Suppressor macrophage (primary cell): ENCODE results near the gene CSE1L.
"Not testable (repeated sequence)": the region's sequence is repeated elsewhere in the genome, so short reads cannot be mapped to it uniquely, and the experiment has no call there.

Source experiments
- DNase-seq, 4 experiments: peaks; one replicate each; pipeline ENCODE4 v3.0.0-alpha.2; 2020 to 2022

Gene CSE1L

DNA sequence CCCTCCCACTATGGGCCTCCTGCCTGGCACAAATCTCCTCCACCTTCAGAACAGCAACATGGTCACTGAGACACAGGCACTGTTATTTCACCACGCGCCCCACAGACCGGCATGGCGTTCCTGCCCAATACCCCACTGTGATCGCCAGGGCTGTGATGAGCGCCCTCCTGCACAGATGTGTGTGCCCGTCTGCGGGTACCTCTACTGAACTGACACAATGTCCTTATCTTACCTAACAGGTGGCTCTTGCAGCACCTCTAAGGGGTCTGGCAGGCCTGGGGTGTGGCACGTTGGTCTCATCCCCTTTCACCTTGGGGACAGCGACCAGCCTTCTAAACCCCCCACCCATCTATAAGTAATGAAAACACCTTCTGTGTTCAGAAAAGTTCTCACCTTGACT lies 77.9 kb downstream of the CSE1L start:
- no peak for DNase-seq

DNA sequence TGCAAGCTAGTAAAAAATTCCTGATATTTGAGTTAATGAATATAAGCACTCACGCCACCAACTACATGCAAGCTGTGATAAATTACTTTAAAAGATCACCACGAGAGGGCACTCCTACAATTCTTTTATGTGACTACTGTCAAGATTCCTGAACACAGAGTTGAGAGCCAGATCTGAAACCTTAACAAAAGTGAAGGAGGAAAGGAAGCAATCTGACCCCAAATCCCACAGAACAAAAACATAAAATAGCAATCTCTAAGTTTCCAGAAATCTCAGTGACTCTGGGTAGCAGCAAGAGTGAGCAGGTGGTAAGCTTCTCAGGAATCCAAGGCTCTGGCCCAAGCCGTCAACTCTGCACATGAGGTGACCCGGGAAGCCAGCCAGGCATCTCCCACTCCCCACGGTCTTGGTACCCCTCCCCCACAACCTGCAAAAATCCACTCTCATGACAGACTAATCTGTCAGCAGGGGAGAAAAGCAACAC lies 86.9 kb downstream of the CSE1L start:
- peak; percentile 31 to 80 (median 63) for DNase-seq

DNA sequence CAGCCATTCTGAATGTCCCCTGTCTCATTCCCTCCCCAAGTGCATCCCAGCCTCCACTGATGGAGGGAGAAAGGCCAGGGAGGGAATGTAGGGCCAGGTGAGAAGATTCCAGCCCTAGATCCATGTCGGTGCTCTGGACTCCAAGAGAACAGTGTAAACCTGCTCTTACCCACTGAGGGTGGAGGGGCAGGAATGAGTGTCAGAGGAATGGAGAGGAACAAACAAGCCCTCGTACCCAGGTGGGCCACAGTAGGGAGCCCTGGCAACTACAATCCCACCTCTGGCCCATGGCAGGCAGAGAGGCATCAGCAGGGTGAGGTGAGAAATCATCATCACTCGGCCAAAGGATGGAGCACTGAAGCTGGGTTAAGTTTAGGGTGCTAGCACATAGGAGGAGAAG lies 87.5 kb downstream of the CSE1L start:
- no peak for DNase-seq

DNA sequence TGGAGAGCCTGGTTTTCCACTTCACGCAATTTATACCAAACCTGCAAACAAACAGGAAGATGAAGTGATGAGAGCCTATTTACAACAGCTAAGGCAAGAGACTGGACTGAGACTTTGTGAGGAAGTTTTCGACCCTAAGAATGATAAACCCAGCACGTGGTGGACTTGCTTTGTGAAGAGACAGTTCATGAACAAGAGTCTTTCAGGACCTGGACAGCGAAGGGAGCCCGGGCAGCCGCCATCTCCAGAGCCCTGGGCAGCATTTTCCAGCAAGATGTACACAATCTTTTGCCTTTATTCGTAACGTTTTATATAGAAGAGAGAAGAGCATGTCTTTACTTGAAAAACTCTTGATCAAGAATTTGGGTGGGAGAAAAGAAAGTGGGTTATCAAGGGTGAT lies 88.7 kb downstream of the CSE1L start:
- DNase-seq = not testable (repeated sequence)

DNA sequence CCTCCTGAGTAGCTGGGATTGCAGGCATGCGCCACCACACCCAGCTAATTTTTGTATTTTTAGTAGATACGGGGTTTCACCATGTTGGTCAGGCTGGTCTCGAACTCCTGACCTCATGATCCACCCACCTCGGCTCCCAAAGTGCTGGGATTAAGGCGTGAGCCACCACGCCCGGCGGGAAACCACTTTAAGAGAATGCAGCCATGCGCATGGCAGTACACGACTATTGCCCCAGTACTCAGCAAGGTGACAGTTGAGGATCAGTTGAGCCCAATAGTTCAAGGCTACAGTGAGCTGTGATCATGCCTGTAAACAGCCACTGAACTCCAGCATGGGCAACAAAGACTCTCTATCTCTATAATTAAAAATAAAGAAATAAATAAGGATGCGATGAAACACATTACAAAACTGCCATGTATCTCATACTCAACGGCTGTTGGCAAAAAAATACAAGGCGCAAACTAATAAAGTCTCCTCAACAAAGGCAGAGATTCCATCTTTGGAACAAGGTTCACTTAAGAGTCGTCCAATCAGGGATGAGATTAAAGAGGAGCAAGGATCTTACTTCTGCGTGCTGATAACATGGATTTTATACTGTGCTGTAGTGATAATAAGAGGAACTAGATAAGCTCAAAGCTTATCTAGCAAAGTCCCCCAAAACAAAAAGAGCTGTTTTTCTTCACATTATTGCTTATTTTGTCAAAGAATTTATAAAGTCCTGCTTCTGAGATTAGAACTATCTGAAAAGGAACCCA lies 90.9 kb downstream of the CSE1L start:
- no peak for DNase-seq

DNA sequence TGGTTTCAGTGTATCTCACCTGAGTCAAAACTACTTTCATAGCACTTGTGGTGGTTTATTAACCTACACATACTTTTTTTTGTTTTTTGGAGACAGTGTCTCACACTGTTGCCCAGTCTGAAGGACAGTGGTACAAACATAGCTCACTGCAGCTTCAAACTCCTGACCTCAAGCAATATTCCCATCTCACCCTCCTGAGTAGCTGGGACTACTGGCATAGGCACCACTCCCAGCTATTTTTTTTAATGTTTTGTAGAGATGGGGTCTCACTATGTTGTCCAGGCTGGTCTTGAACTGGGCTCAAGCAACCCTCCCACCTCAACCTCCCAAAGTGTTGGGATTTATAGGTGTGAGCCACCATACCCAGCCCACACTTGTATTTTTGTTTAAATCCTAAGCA lies 92.3 kb downstream of the CSE1L start:
- no peak for DNase-seq

DNA sequence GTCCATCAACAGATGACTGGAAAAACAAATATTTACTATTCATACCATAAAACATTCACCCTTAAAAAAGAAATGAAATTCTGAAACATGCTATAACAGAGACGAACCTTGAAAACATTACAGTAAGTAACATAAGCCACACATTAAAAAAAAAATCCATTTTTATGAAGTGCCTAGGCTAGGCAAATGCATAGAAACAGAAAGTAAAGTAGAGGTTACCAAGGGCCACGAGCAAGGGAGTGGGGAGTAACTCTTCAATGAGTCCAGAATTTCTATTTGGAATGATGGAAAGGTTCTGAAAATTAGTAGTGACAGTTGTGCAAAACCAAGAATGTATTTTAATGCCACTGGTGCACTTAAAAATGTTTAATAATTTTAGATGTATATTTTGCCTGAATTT lies 94.3 kb downstream of the CSE1L start:
- DNase-seq = no peak

DNA sequence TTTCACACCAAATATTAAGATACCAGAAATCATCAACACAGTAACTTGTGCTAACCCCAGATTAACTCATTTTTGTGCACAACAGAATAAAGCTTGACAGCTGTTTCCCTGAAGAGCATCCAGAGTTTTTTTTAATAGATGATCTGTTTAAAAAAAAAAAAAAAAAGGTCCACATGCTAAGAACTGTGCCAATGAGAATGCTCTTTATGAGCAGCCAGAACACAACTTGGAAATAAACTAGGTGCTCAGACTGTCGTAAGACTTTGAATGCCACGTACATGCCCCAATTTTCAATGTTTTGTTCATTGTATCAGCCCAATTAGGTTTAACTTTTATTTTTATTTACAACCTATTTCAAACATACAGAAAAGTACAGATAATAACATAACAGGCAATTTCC lies 94.7 kb downstream of the CSE1L start:
- DNase-seq = no peak
